ENCODE data around the gene CDC5L. TPM values are rescaled to one million over a fixed set of nuclear protein-coding genes. Genes with fewer than 3 reads are reported as not detected.
A peak's percentile ranks its signal among the peaks of the same experiment; 100 is the strongest.

Gene CDC5L
- total and polyA plus RNA-seq, 7 experiments from 2014 or later, result 14.5 to 25.4 (median 20.8) TPM

DNA sequence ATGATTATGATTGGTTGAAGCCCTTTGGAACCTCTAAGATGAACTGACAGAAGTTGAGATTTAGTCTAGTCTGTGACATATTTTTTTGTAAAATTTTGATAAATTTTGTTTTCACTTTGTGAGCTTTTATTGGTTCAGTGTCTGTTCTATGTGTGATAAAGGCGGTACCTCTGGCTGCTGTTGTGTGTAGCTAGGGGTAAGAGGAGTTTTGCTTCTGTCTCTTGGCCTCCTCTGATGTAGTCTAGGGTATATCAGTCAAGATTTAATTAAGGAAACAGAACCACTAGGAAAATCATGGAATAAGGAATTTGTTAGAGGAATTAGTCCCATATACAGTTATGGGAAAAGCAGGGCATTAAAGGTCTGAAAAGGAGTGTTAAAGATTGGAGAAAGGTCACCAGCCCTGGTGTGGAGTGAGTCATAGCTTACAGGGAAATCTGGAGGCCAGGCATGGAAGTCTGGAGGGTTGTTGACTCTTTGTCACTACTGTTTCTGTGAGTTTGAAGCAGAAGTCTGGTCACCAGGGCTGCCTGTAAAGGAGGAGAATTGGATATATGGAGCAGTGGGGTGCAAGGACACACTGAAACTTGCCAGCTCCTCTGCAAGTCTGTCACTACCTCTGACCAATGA, 28.5 kb downstream of the CDC5L start:
- ATAC-seq (no peak), DNase-seq (no peak)
- ChIA-PET POLR2A (no interaction called here), CTCF (no interaction called here)
- Mint-ChIP-seq H3K36me3 (peaks cover 22 to 78% (median 57%) of the 10 kb centered on the region in 5 donors), H3K27ac (peak overlapping the region in 3 of 9 donors; percentile 22 to 59 (median 38)), H3K4me1 (peaks cover 22 to 51% (median 42%) of the 10 kb centered on the region in 7 donors), H3K4me3 (no peak overlapping the region), H3K27me3 (no peaks in the 10 kb centered on the region), H3K9me3 (peaks cover 0 to 4% (median 0%) of the 10 kb centered on the region in 11 donors)
- H3K9me3 ChIP-seq (ENCODE audit: control insufficient read depth in 2 of 3, low read length in 3 of 3), result no peaks in the 10 kb centered on the region
- H3K4me1 ChIP-seq (ENCODE audit: control insufficient read depth in 2 of 2, insufficient read depth in 2 of 2, low read length in 2 of 2), result peaks cover 0 to 7% of the 10 kb centered on the region in 2 donors
- peaks cover 27 to 75% (median 31%) of the 10 kb centered on the region in 3 experiments for H3K36me3 ChIP-seq (ENCODE audit: control insufficient read depth in 2 of 3, insufficient read depth in 3 of 3, low read length in 3 of 3)
- intact Hi-C loops (cut with micrococcal nuclease), result no loop called here
- no peak overlapping the region for H3K4me3 ChIP-seq (ENCODE audit: low read length)
- H3K27ac ChIP-seq (ENCODE audit: low read depth, low read length), result no peak overlapping the region
- H3K27me3 ChIP-seq (ENCODE audit: control insufficient read depth in 2 of 2, insufficient read depth in 2 of 2, low read length in 2 of 2), result peaks cover 0 to 2% of the 10 kb centered on the region in 2 donors

- Mint-ChIP-seq H3K27me3 (no peaks in the 10 kb centered on the region), H3K27ac (no peak overlapping the region), H3K9me3 (no peaks in the 10 kb centered on the region), H3K4me3 (no peak overlapping the region), H3K36me3 (peaks cover 7 to 65% (median 40%) of the 10 kb centered on the region in 5 donors), H3K4me1 (peaks cover 0 to 7% (median 0%) of the 10 kb centered on the region in 7 donors)
- ATAC-seq (no peak), DNase-seq (no peak)
- intact Hi-C loops (cut with micrococcal nuclease), result no loop called here
- H3K4me1 ChIP-seq (ENCODE audit: control insufficient read depth in 2 of 2, insufficient read depth in 2 of 2, low read length in 2 of 2), result no peaks in the 10 kb centered on the region
- no peaks in the 10 kb centered on the region for H3K9me3 ChIP-seq (ENCODE audit: control insufficient read depth in 2 of 3, low read length in 3 of 3)
- ChIA-PET CTCF (no interaction called here), POLR2A (no interaction called here)
- peaks cover 38 to 76% (median 44%) of the 10 kb centered on the region in 3 experiments for H3K36me3 ChIP-seq (ENCODE audit: control insufficient read depth in 2 of 3, insufficient read depth in 3 of 3, low read length in 3 of 3)
- H3K27me3 ChIP-seq (ENCODE audit: control insufficient read depth in 2 of 2, insufficient read depth in 2 of 2, low read length in 2 of 2), result no peaks in the 10 kb centered on the region
- H3K27ac ChIP-seq (ENCODE audit: low read depth, low read length), result no peak overlapping the region
- no peak overlapping the region for H3K4me3 ChIP-seq (ENCODE audit: low read length)
Measured at GRCh38 chr6:44422531-44422930, 35.0 kb downstream of the CDC5L start.

- Mint-ChIP-seq H3K4me3 (no peak overlapping the region), H3K27ac (peak overlapping the region in 1 of 9 donors; percentile 40), H3K27me3 (no peaks in the 10 kb centered on the region), H3K4me1 (peaks cover 0 to 7% (median 0%) of the 10 kb centered on the region in 7 donors), H3K36me3 (peaks cover 7 to 63% (median 38%) of the 10 kb centered on the region in 5 donors), H3K9me3 (no peaks in the 10 kb centered on the region)
- H3K27me3 ChIP-seq (ENCODE audit: control insufficient read depth in 2 of 2, insufficient read depth in 2 of 2, low read length in 2 of 2), result no peaks in the 10 kb centered on the region
- POLR2A ChIA-PET, result no interaction called here
- peaks cover 37 to 74% (median 44%) of the 10 kb centered on the region in 3 experiments for H3K36me3 ChIP-seq (ENCODE audit: control insufficient read depth in 2 of 3, insufficient read depth in 3 of 3, low read length in 3 of 3)
- CTCF ChIA-PET, result no interaction called here
- H3K27ac ChIP-seq (ENCODE audit: low read depth, low read length), result no peak overlapping the region
- no peaks in the 10 kb centered on the region for H3K9me3 ChIP-seq (ENCODE audit: control insufficient read depth in 2 of 3, low read length in 3 of 3)
- intact Hi-C loops (cut with micrococcal nuclease), result no loop called here
- H3K4me1 ChIP-seq (ENCODE audit: control insufficient read depth in 2 of 2, insufficient read depth in 2 of 2, low read length in 2 of 2), result no peaks in the 10 kb centered on the region
- H3K4me3 ChIP-seq (ENCODE audit: low read length), result no peak overlapping the region
- ATAC-seq (no peak), DNase-seq (no peak)
Measured at GRCh38 chr6:44423306-44423705, 35.8 kb downstream of the CDC5L start.

DNA sequence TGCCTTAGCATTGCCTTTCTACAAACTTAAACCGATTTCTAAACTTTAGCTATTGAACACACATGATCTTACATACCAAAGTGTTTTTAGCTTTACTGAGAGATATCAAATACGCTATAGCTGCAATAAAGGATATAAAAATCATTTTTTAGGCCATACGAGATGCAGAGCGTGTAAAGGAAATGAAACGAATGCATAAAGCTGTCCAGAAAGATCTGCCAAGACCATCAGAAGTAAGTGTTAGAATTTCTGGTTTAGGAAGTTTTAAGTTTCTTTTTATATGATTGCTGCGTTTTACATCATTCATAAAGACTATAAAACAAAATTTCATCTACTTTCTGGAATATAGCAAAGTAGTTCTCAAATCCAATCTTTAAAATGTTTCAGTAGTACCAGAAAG, 38.4 kb downstream of the CDC5L start:
- CTCF ChIA-PET, result no interaction called here
- no peak for DNase-seq
- POLR2A ChIA-PET, result no interaction called here
- Histone ChIP-seq H3K4me3 (ENCODE audit: low read length) (no peak overlapping the region), H3K9me3 (ENCODE audit: control insufficient read depth in 2 of 3, low read length in 3 of 3) (no peaks in the 10 kb centered on the region), H3K36me3 (ENCODE audit: control insufficient read depth in 2 of 3, insufficient read depth in 3 of 3, low read length in 3 of 3) (peaks cover 20 to 78% (median 31%) of the 10 kb centered on the region in 3 experiments), H3K27me3 (ENCODE audit: control insufficient read depth in 2 of 2, insufficient read depth in 2 of 2, low read length in 2 of 2) (no peaks in the 10 kb centered on the region), H3K27ac (ENCODE audit: low read depth, low read length) (no peak overlapping the region), H3K4me1 (ENCODE audit: control insufficient read depth in 2 of 2, insufficient read depth in 2 of 2, low read length in 2 of 2) (no peaks in the 10 kb centered on the region)
- no peak overlapping the region for H3K4me3 Mint-ChIP-seq
- intact Hi-C loops (cut with micrococcal nuclease), result no loop called here
- no peak for ATAC-seq
- H3K36me3 Mint-ChIP-seq, result peaks cover 5 to 62% (median 33%) of the 10 kb centered on the region in 5 donors
- H3K9me3 Mint-ChIP-seq, result no peaks in the 10 kb centered on the region
- H3K27ac Mint-ChIP-seq, result no peak overlapping the region
- H3K4me1 Mint-ChIP-seq, result peaks cover 0 to 5% (median 0%) of the 10 kb centered on the region in 7 donors
- no peaks in the 10 kb centered on the region for H3K27me3 Mint-ChIP-seq

GRCh38 chr6:44428682-44429081, 41.2 kb downstream of the CDC5L start:
- H3K9me3 Mint-ChIP-seq, result no peaks in the 10 kb centered on the region
- H3K4me3 Mint-ChIP-seq, result no peak overlapping the region
- peak overlapping the region in 1 of 9 donors; percentile 38 for H3K27ac Mint-ChIP-seq
- ATAC-seq (no peak), DNase-seq (no peak)
- H3K27ac ChIP-seq (ENCODE audit: low read depth, low read length), result no peak overlapping the region
- ChIA-PET CTCF (interaction anchor here (0.7 to 1.3 kb wide), 3 partner anchors 14 to 350 kb away, joined by 3 read pairs; no protein-coding TSS in a partner anchor), POLR2A (interaction anchor here (0.8 to 1.5 kb wide), 2 partner anchors 19 to 47 kb away, joined by 3 to 5 read pairs; no protein-coding TSS in a partner anchor)
- peaks cover 0 to 20% (median 10%) of the 10 kb centered on the region in 7 donors for H3K4me1 Mint-ChIP-seq
- no peaks in the 10 kb centered on the region for H3K27me3 ChIP-seq (ENCODE audit: control insufficient read depth in 2 of 2, insufficient read depth in 2 of 2, low read length in 2 of 2)
- no peaks in the 10 kb centered on the region for H3K9me3 ChIP-seq (ENCODE audit: control insufficient read depth in 2 of 3, low read length in 3 of 3)
- no peak overlapping the region for H3K4me3 ChIP-seq (ENCODE audit: low read length)
- intact Hi-C loops (cut with micrococcal nuclease), result no loop called here
- no peaks in the 10 kb centered on the region for H3K27me3 Mint-ChIP-seq
- H3K36me3 Mint-ChIP-seq, result peaks cover 3 to 55% (median 35%) of the 10 kb centered on the region in 5 donors
- H3K4me1 ChIP-seq (ENCODE audit: control insufficient read depth in 2 of 2, insufficient read depth in 2 of 2, low read length in 2 of 2), result no peaks in the 10 kb centered on the region
- peaks cover 13 to 63% (median 18%) of the 10 kb centered on the region in 3 experiments for H3K36me3 ChIP-seq (ENCODE audit: control insufficient read depth in 2 of 3, insufficient read depth in 3 of 3, low read length in 3 of 3)

DNA sequence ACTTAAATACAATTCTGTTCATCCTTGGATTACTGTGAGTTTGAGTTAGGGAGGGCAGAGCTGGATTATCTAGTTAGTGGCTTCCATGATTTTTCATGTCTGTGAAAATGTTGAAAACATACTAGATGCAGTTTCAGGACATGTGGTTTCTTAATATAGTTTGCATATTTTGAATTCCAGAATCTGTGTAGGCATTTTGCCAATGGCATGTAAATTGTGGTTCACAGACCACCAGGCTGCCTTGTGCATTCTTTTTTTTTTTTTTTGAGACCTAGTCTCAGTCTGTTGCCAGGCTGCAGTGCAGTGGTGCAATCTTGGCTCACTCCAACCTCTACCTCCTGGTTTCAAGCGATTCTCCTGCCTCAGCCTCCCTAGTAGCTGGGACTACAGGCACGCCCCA, 42.8 kb downstream of the CDC5L start:
- ATAC-seq (no peak), DNase-seq (no peak)
- Histone ChIP-seq H3K4me1 (ENCODE audit: control insufficient read depth in 2 of 2, insufficient read depth in 2 of 2, low read length in 2 of 2) (no peaks in the 10 kb centered on the region), H3K27me3 (ENCODE audit: control insufficient read depth in 2 of 2, insufficient read depth in 2 of 2, low read length in 2 of 2) (no peaks in the 10 kb centered on the region), H3K27ac (ENCODE audit: low read depth, low read length) (no peak overlapping the region), H3K9me3 (ENCODE audit: control insufficient read depth in 2 of 3, low read length in 3 of 3) (no peaks in the 10 kb centered on the region), H3K36me3 (ENCODE audit: control insufficient read depth in 2 of 3, insufficient read depth in 3 of 3, low read length in 3 of 3) (peaks cover 13 to 48% (median 16%) of the 10 kb centered on the region in 3 experiments), H3K4me3 (ENCODE audit: low read length) (no peak overlapping the region)
- Mint-ChIP-seq H3K9me3 (no peaks in the 10 kb centered on the region), H3K4me3 (no peak overlapping the region), H3K36me3 (peaks cover 0 to 55% (median 20%) of the 10 kb centered on the region in 5 donors), H3K27ac (peak overlapping the region in 1 of 9 donors; percentile 34), H3K27me3 (no peaks in the 10 kb centered on the region), H3K4me1 (peaks cover 0 to 23% (median 10%) of the 10 kb centered on the region in 7 donors)
- CTCF ChIA-PET, result interaction anchor here (1.0 to 1.6 kb wide), 2 partner anchors 14 to 45 kb away, joined by 3 to 6 read pairs; no protein-coding TSS in a partner anchor
- POLR2A ChIA-PET, result no interaction called here
- intact Hi-C loops (cut with micrococcal nuclease), result no loop called here

Measured in naive thymus-derived CD4-positive, alpha-beta T cell (primary cell).